ENCODE data around the gene THYN1.

DNA sequence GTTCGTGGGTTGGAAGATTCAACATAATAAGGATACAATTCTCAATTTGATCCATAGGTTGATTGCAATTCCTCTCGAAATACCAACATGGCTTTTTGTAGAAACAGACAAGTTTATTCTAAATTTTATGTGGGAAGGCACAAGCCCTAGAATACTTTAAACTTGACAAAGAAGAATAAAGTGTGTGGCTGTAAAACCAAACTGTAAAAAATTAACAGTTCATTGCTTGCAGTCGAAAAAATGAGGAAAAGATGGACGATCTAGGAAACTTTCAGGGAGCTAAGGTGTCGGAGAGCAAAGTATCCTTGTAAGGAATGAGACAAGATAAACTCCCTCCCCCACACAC is 22.0 kb upstream of the THYN1 start:
- no peak for TF ChIP-seq GATA2 (IDR thresholded peaks at IDR 0.05; ENCODE audit: low read depth, low read length)
- no peak for TF ChIP-seq GATA3 (IDR thresholded peaks at IDR 0.05; ENCODE audit: low read depth, low read length)
